ENCODE data around the gene STK10. TPM values are rescaled to one million over a fixed set of nuclear protein-coding genes. Genes with fewer than 3 reads are reported as not detected.

STK10 gene
- total RNA-seq, 3 donors from 2014 or later: 17.1 to 32.5 (median 23.3) TPM

DNA sequence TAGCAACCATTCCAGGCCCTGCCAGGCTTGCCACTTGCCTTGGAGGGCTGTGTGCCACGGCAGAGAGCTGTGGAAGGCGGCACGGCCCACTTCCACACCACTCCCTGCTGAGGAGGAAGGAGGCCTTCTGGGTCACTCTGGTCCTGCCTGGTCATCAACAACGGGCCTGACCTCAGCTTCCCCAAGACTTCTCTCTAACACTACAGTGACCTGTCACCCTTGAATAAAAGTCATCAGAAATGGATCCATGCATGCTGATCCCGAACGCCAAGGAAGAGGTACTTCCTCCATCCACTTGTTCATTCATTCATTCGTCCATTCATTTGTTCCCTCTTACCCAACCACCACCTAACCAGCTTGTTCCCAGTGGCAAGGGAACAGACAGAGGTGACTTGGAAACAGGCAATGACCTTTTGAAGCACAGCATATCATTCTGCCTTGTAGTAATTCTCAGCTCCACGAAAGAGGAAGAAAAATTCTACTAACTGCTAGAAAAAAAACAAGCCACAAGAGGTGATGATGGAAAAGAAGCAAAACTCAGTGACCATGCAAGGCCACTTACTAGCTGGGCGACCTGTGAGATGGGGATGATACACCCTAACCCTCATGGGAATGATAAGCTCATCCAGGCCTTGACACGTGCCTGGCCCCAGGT is 58.6 kb downstream of the STK10 start:
- H3K9me3 ChIP-seq: no peaks in the 10 kb centered on the region
- TF ChIP-seq POLR2AphosphoS5 (IDR thresholded peaks at IDR 0.05): no peak
- TF ChIP-seq, protein P1, sequence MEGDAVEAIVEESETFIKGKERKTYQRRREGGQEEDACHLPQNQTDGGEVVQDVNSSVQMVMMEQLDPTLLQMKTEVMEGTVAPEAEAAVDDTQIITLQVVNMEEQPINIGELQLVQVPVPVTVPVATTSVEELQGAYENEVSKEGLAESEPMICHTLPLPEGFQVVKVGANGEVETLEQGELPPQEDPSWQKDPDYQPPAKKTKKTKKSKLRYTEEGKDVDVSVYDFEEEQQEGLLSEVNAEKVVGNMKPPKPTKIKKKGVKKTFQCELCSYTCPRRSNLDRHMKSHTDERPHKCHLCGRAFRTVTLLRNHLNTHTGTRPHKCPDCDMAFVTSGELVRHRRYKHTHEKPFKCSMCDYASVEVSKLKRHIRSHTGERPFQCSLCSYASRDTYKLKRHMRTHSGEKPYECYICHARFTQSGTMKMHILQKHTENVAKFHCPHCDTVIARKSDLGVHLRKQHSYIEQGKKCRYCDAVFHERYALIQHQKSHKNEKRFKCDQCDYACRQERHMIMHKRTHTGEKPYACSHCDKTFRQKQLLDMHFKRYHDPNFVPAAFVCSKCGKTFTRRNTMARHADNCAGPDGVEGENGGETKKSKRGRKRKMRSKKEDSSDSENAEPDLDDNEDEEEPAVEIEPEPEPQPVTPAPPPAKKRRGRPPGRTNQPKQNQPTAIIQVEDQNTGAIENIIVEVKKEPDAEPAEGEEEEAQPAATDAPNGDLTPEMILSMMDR (IDR thresholded peaks at IDR 0.05): no peak
- TF ChIP-seq POLR2A (IDR thresholded peaks at IDR 0.05): no peak
- intact Hi-C loops (cut with DNase I; ENCODE audit: low total_unique reads): no loop called here
- DNase-seq (ENCODE audit: low spot score in 2 of 2): no peak
- H3K27me3 ChIP-seq: no peaks in the 10 kb centered on the region
- H3K36me3 ChIP-seq: no peaks in the 10 kb centered on the region
- H3K27ac ChIP-seq: no peak overlapping the region
- no peaks in the 10 kb centered on the region for H3K4me1 ChIP-seq
- no peak overlapping the region for H3K4me3 ChIP-seq

DNA sequence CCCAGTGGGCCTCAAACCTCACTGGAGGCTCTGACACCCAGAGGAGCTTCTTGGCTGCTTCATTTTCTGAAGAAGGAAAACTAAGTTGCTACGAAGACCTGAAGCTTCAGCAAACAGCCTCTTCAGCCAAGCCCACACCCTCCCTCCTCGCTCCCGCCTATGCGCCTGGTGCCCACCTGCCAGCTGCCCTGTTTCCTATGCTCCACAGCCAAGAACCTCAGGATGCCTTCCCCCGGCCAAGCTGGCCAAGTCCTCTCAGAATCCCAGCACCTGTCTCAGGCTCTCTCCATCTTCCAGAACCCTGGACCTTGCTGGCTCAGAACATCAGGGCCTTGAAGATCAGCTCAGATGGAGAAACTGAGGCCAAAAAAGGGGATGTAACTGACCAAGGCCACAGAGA is 60.4 kb downstream of the STK10 start:
- H3K9me3 ChIP-seq: no peaks in the 10 kb centered on the region
- no peak for DNase-seq (ENCODE audit: low spot score in 2 of 2)
- no peak overlapping the region for H3K4me3 ChIP-seq
- no peaks in the 10 kb centered on the region for H3K36me3 ChIP-seq
- H3K4me1 ChIP-seq: no peaks in the 10 kb centered on the region
- H3K27ac ChIP-seq: no peak overlapping the region
- TF ChIP-seq POLR2A (IDR thresholded peaks at IDR 0.05) (no peak), POLR2AphosphoS5 (IDR thresholded peaks at IDR 0.05) (no peak)
- TF ChIP-seq, protein P1 (IDR thresholded peaks at IDR 0.05): no peak
- intact Hi-C loops (cut with DNase I; ENCODE audit: low total_unique reads): no loop called here
- no peaks in the 10 kb centered on the region for H3K27me3 ChIP-seq

DNA sequence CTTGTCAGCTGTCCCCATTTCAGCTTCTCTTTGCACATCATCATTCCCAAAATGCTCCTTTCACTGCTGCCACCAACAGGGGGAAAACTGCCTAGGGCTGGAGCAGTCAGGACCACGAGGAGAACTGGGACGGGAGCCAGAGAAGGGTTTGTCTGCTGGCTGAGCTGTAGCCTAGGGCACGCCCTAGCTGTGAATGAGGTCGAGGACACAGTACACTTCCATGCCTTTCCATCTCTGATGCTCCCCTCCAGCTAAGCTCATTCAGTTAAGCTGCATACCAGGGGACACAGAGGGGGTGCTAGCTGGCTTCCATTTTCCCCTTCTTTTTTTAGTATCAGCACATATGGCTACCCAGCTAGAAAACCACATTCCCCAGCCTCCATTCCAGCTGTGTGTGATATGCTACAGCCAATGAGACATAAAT is 64.7 kb downstream of the STK10 start:
- H3K9me3 ChIP-seq: no peaks in the 10 kb centered on the region
- DNase-seq (ENCODE audit: low spot score in 2 of 2): no peak
- no peak overlapping the region for H3K4me3 ChIP-seq
- no peaks in the 10 kb centered on the region for H3K27me3 ChIP-seq
- no peak for TF ChIP-seq POLR2AphosphoS5 (IDR thresholded peaks at IDR 0.05)
- no peak for TF ChIP-seq POLR2A (IDR thresholded peaks at IDR 0.05)
- TF ChIP-seq, protein P1 (IDR thresholded peaks at IDR 0.05): no peak
- H3K27ac ChIP-seq: no peak overlapping the region
- intact Hi-C loops (cut with DNase I; ENCODE audit: low total_unique reads): no loop called here
- no peaks in the 10 kb centered on the region for H3K36me3 ChIP-seq
- no peaks in the 10 kb centered on the region for H3K4me1 ChIP-seq

DNA sequence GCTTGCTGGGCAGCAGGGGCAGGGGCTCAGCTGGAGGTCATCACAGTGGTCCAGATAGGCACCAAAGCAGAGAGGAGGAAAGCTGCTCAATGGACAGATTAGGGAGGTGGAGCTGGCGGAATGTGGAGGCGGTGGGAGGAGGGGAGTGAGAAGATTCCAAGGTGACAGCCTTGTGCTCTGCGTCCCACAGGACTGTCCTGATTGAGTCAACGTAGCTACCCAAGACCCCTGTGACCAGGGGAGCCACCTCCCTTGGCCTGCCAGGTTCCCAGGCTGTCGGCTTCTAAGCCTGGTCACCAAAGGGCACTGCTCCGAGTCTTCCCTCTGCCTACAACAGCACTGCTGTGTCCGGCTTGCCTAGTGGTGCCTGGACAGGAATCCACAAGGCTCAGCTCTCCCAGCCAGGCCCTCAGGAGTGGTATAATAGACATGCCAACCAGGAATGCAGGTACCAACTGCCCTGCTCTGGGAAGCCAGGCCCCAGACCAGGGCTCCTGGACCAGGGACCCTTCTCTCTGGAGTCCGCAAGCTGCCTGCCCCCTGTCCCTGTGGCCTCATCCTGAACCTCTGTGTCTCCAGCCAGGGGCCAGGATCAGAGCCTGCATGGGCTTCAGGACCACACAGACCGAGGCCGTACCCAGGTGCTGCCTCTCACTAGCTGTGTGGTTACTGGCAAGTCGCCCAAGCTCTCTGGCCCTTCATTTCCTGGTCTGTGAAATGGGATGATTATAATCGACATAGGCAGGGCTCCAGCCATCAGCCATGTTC is 67.9 kb downstream of the STK10 start:
- H3K4me1 ChIP-seq: no peaks in the 10 kb centered on the region
- intact Hi-C loops (cut with DNase I; ENCODE audit: low total_unique reads): no loop called here
- H3K9me3 ChIP-seq: no peaks in the 10 kb centered on the region
- no peak for DNase-seq (ENCODE audit: low spot score in 2 of 2)
- no peak overlapping the region for H3K4me3 ChIP-seq
- H3K27me3 ChIP-seq: no peaks in the 10 kb centered on the region
- H3K36me3 ChIP-seq: no peaks in the 10 kb centered on the region
- TF ChIP-seq, protein P1 (IDR thresholded peaks at IDR 0.05): no peak
- TF ChIP-seq POLR2A (IDR thresholded peaks at IDR 0.05) (no peak), POLR2AphosphoS5 (IDR thresholded peaks at IDR 0.05) (no peak)
- no peak overlapping the region for H3K27ac ChIP-seq

DNA sequence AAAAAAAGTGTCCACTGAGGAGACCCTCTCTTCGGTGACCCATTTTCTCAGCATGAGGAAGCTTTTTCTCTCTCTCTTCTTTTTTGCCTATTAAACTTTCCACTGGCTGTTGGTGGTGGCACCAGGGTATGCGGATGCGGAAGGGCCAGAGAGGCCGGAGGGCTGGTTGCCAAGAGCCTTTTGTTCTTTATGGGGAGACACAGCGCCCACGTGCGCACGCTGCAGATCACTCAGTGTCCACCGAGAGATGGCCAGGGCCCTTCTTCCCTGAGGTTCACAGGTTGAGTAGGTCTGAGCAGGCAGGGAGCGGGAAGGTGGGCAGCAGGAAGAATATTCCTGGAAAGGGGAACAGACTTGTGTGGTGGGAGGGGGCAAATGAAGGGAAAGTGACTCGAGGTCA is 69.1 kb downstream of the STK10 start:
- Histone ChIP-seq H3K27me3 (no peaks in the 10 kb centered on the region), H3K4me1 (no peaks in the 10 kb centered on the region), H3K27ac (no peak overlapping the region), H3K4me3 (no peak overlapping the region), H3K36me3 (no peaks in the 10 kb centered on the region), H3K9me3 (no peaks in the 10 kb centered on the region)
- DNase-seq (ENCODE audit: low spot score in 2 of 2): no peak
- intact Hi-C loops (cut with DNase I; ENCODE audit: low total_unique reads): no loop called here
- TF ChIP-seq POLR2A (IDR thresholded peaks at IDR 0.05) (no peak), POLR2AphosphoS5 (IDR thresholded peaks at IDR 0.05) (no peak)
- TF ChIP-seq, protein P1 (IDR thresholded peaks at IDR 0.05): no peak

Measured in breast epithelium (tissue), 4 donors.